Measurements from ENCODE around the gene ZBTB12. TPM values are rescaled to one million over a fixed set of nuclear protein-coding genes. Genes with fewer than 3 reads are reported as not detected.
A peak's percentile ranks its signal among the peaks of the same experiment; 100 is the strongest.

The ZBTB12 gene
- total and polyA plus RNA-seq, 9 of the 15 experiments (the other 6 are each of a cell fraction or from before 2014, with no cell fraction given): 0.03 to 12.4 (median 5.8) TPM; not detected in 1

DNA sequence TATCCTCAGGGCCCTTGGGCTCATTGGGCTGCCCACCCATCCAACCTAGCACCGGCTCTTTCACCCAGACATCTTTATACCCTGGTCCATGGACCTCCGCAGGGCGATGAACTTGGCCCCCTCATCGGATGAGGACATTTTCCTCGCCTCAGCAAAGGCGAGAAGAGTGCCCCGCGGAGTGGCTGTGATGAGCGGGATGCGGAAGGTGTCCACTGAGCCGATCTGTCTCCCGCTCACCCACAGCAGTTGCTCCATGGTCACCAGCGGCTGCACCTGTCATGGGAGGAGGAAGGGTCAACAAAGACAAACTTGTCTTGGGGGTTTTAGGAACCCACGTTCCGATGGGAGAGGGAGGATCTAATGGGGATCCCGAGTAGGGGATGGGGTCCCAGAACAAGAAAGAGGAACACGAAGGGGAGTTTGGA, 40.0 kb downstream of the ZBTB12 start (continued):
- TF ChIP-seq HNRNPLL (IDR thresholded peaks at IDR 0.05; ENCODE audit: low read depth, low read length, poor library complexity, severe bottlenecking) (peak; percentile 14), E2F3 (CRISPR knock-in tag; IDR thresholded peaks at IDR 0.05) (peak; percentile 21; the same call in 1 of the 2 replicates), ZNF253 (CRISPR knock-in tag; conservative IDR thresholded peaks at IDR 0.05) (no peak), KDM2B (CRISPR knock-in tag; IDR thresholded peaks at IDR 0.05) (no peak), HDAC8 (tag; IDR thresholded peaks at IDR 0.05) (no peak), PML (IDR thresholded peaks at IDR 0.05; ENCODE audit: low read length) (0 out of 2 replicates have a peak, but pooled peaks have one; percentile 9), MTF1 (CRISPR knock-in tag; IDR thresholded peaks at IDR 0.05; ENCODE audit: borderline replicate concordance) (0 out of 2 replicates have a peak, but pooled peaks have one; percentile 27), NR4A1 (CRISPR knock-in tag; IDR thresholded peaks at IDR 0.05) (no peak; the same call in 1 of the 2 replicates), NR4A1 (tag; IDR thresholded peaks at IDR 0.05) (0 out of 2 replicates have a peak, but pooled peaks have one; percentile 11), FOXA3 (CRISPR knock-in tag; conservative IDR thresholded peaks at IDR 0.05 in 1 of 2, IDR thresholded peaks at IDR 0.05 in 1 of 2) (peak in 1 of 2 experiments; percentile 30; a peak in 1 of 4 replicates), ZNF347 (CRISPR knock-in tag; IDR thresholded peaks at IDR 0.05; ENCODE audit: low read depth) (no peak), EWSR1 (IDR thresholded peaks at IDR 0.05; ENCODE audit: borderline replicate concordance, low read depth, partially characterized antibody) (no peak), DNMT1 (IDR thresholded peaks at IDR 0.05) (no peak)
- TF ChIP-seq, protein P1, sequence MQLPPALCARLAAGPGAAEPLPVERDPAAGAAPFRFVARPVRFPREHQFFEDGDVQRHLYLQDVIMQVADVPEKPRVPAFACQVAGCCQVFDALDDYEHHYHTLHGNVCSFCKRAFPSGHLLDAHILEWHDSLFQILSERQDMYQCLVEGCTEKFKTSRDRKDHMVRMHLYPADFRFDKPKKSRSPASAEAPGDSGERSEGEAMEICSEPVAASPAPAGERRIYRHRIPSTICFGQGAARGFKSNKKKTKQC (CRISPR knock-in tag; IDR thresholded peaks at IDR 0.05): no peak
- TF ChIP-seq, protein P2, sequence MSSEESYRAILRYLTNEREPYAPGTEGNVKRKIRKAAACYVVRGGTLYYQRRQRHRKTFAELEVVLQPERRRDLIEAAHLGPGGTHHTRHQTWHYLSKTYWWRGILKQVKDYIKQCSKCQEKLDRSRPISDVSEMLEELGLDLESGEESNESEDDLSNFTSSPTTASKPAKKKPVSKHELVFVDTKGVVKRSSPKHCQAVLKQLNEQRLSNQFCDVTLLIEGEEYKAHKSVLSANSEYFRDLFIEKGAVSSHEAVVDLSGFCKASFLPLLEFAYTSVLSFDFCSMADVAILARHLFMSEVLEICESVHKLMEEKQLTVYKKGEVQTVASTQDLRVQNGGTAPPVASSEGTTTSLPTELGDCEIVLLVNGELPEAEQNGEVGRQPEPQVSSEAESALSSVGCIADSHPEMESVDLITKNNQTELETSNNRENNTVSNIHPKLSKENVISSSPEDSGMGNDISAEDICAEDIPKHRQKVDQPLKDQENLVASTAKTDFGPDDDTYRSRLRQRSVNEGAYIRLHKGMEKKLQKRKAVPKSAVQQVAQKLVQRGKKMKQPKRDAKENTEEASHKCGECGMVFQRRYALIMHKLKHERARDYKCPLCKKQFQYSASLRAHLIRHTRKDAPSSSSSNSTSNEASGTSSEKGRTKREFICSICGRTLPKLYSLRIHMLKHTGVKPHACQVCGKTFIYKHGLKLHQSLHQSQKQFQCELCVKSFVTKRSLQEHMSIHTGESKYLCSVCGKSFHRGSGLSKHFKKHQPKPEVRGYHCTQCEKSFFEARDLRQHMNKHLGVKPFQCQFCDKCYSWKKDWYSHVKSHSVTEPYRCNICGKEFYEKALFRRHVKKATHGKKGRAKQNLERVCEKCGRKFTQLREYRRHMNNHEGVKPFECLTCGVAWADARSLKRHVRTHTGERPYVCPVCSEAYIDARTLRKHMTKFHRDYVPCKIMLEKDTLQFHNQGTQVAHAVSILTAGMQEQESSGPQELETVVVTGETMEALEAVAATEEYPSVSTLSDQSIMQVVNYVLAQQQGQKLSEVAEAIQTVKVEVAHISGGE (CRISPR knock-in tag; IDR thresholded peaks at IDR 0.05): peak in 1 of 3 experiments; percentile 27; a peak in 1 of 6 replicates
- TF ChIP-seq, protein P3, sequence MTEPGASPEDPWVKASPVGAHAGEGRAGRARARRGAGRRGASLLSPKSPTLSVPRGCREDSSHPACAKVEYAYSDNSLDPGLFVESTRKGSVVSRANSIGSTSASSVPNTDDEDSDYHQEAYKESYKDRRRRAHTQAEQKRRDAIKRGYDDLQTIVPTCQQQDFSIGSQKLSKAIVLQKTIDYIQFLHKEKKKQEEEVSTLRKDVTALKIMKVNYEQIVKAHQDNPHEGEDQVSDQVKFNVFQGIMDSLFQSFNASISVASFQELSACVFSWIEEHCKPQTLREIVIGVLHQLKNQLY (CRISPR knock-in tag; conservative IDR thresholded peaks at IDR 0.05): no peak
- TF ChIP-seq, protein P4, sequence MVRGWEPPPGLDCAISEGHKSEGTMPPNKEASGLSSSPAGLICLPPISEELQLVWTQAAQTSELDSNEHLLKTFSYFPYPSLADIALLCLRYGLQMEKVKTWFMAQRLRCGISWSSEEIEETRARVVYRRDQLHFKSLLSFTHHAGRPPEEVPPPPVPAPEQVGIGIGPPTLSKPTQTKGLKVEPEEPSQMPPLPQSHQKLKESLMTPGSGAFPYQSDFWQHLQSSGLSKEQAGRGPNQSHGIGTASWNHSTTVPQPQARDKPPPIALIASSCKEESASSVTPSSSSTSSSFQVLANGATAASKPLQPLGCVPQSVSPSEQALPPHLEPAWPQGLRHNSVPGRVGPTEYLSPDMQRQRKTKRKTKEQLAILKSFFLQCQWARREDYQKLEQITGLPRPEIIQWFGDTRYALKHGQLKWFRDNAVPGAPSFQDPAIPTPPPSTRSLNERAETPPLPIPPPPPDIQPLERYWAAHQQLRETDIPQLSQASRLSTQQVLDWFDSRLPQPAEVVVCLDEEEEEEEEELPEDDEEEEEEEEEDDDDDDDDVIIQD (CRISPR knock-in tag; IDR thresholded peaks at IDR 0.05): peak; percentile 80; the same call in 1 of the 2 replicates
- TF ChIP-seq, protein P5, sequence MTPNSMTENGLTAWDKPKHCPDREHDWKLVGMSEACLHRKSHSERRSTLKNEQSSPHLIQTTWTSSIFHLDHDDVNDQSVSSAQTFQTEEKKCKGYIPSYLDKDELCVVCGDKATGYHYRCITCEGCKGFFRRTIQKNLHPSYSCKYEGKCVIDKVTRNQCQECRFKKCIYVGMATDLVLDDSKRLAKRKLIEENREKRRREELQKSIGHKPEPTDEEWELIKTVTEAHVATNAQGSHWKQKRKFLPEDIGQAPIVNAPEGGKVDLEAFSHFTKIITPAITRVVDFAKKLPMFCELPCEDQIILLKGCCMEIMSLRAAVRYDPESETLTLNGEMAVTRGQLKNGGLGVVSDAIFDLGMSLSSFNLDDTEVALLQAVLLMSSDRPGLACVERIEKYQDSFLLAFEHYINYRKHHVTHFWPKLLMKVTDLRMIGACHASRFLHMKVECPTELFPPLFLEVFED (CRISPR knock-in tag; conservative IDR thresholded peaks at IDR 0.05): peak; percentile 67; the same call in 1 of the 2 replicates
